H1 (cell line): ENCODE data around the gene PLCL2. TPM values are rescaled to one million over a fixed set of nuclear protein-coding genes. Genes with fewer than 3 reads are reported as not detected.

Experiments
- CTCF ChIA-PET: fragments of 300-600 bp; sonication (Branson Sonifier 250); formaldehyde crosslinking; loops from one replicate; lab custom pipeline; 2021; ENCODE audit not compliant: partially characterized antibody; lab: Charles Lee
- POLR2A ChIA-PET: fragments of 300-600 bp; sonication (Branson Sonifier 250); formaldehyde crosslinking; loops from one replicate; lab custom pipeline; 2021; ENCODE audit warnings: inconsistent platforms; ENCODE audit not compliant: partially characterized antibody; lab: Charles Lee
- DNase-seq, 2 experiments: peaks; one replicate each; pipeline versions ENCODE4 v3.0.0 to v3.0.0-alpha.2; 2010 to 2022; ENCODE audit warnings: low spot score in 2 of 2, low read depth in 1 of 2, mixed read lengths in 1 of 2
- FAIRE-seq: peaks from 2 replicates; lab custom pipeline; 2011; peaks lifted over from hg19 to GRCh38; lab: Jason Lieb, UNC
- H2AFZ ChIP-seq: 2 replicates; pipeline ENCODE4 v1.8.1; 2012; ENCODE audit warnings: low read length, inconsistent platforms
- H2AK5ac ChIP-seq: 2 replicates; pipeline ENCODE4 v1.6.1; 2013; ENCODE audit warnings: low read depth, low read length
- H2BK120ac ChIP-seq: replicated peaks from 2 replicates; pipeline ENCODE3; 2013; ENCODE audit warnings: low read depth, low read length, inconsistent platforms
- H2BK12ac ChIP-seq: 2 replicates; pipeline ENCODE4 v1.6.1; 2013; ENCODE audit warnings: low read depth, low read length
- H2BK15ac ChIP-seq: 2 replicates; pipeline ENCODE4 v1.6.1; 2013; ENCODE audit warnings: low read length
- H2BK20ac ChIP-seq: 2 replicates; pipeline ENCODE4 v1.6.1; 2013; ENCODE audit warnings: low read length
- H2BK5ac ChIP-seq: 2 replicates; pipeline ENCODE4 v1.6.1; 2013; ENCODE audit warnings: low read depth, low read length
- H3K14ac ChIP-seq: 2 replicates; pipeline ENCODE4 v1.6.1; 2013; ENCODE audit warnings: inconsistent platforms; ENCODE audit not compliant: insufficient read length
- H3K18ac ChIP-seq: 2 replicates; pipeline ENCODE4 v1.6.1; 2013; ENCODE audit warnings: low read length; ENCODE audit errors: extremely low read depth
- H3K23ac ChIP-seq: 2 replicates; pipeline ENCODE4 v1.6.1; 2013; ENCODE audit warnings: inconsistent platforms; ENCODE audit not compliant: insufficient read length
- H3K23me2 ChIP-seq: 2 replicates; pipeline ENCODE4 v1.6.1; 2013; ENCODE audit warnings: low read depth, low read length
- H3K27ac ChIP-seq: 2 replicates; pipeline ENCODE4 v1.6.1; 2011; ENCODE audit warnings: low read depth, low read length, inconsistent platforms
- H3K27me3 ChIP-seq, 4 experiments: replicated peaks in 1 of 4; 1 replicate in 1 of 4; 2 replicates in 3 of 4; pipeline versions ENCODE4 v1.6.1 to v1.8.1; 2011 to 2013; ENCODE audit warnings: low read length in 3 of 4, mild to moderate bottlenecking in 3 of 4, inconsistent platforms in 2 of 4, mixed read lengths in 2 of 4, moderate library complexity in 1 of 4; ENCODE audit not compliant: control insufficient read depth in 3 of 4, insufficient read depth in 3 of 4; ENCODE audit errors: extremely low read depth in 1 of 4
- H3K36me3 ChIP-seq, 4 experiments: 2 replicates each; pipeline versions ENCODE4 v1.6.1 to v1.8.1; 2011 to 2013; ENCODE audit warnings: mild to moderate bottlenecking in 4 of 4, low read length in 3 of 4, moderate library complexity in 2 of 4, control low read depth in 1 of 4, inconsistent platforms in 1 of 4; ENCODE audit not compliant: insufficient read depth in 4 of 4, control insufficient read depth in 2 of 4
- H3K4ac ChIP-seq: replicated peaks from 2 replicates; pipeline ENCODE3; 2013; ENCODE audit warnings: low read length, low read depth, mixed read lengths, inconsistent platforms; ENCODE audit not compliant: insufficient read length
- H3K4me1 ChIP-seq, 4 experiments: replicated peaks in 1 of 4; 1 replicate in 1 of 4; 2 replicates in 3 of 4; pipeline versions ENCODE4 v1.6.1 to v1.8.1; 2011 to 2013; ENCODE audit warnings: low read length in 3 of 4, inconsistent platforms in 2 of 4, mixed read lengths in 1 of 4; ENCODE audit not compliant: insufficient read depth in 4 of 4, control insufficient read depth in 3 of 4
- H3K4me2 ChIP-seq, 2 experiments: 2 replicates each; pipeline versions ENCODE4 v1.6.1 to v1.8.1; 2011 to 2013; ENCODE audit warnings: low read depth in 2 of 2, low read length in 2 of 2, control low read depth in 1 of 2, inconsistent platforms in 1 of 2, mild to moderate bottlenecking in 1 of 2; ENCODE audit not compliant: insufficient read depth in 1 of 2
- H3K4me3 ChIP-seq, 4 experiments: fragments of 200-600, 300-600 bp in 1 of 4; sonication (generic), shearing (Covaris generic), sonication (Bioruptor Twin) in 1 of 4; 2 replicates each; pipeline versions ENCODE4 v1.5.1 to v1.8.1; 2011 to 2016; ENCODE audit warnings: low read length in 4 of 4, low read depth in 3 of 4, control low read depth in 2 of 4, inconsistent platforms in 2 of 4, mild to moderate bottlenecking in 2 of 4, mixed read lengths in 1 of 4, moderate library complexity in 1 of 4; ENCODE audit not compliant: insufficient read depth in 2 of 4; ENCODE audit errors: extremely low read depth in 1 of 4
- H3K56ac ChIP-seq: replicated peaks from 2 replicates; pipeline ENCODE3; 2013; ENCODE audit warnings: low read depth, mild to moderate bottlenecking, mixed read lengths, low read length, inconsistent platforms; ENCODE audit not compliant: insufficient read length
- H3K79me1 ChIP-seq: 2 replicates; pipeline ENCODE4 v1.6.1; 2013; ENCODE audit warnings: low read depth, low read length, control low read depth
- H3K79me2 ChIP-seq, 2 experiments: 2 replicates each; pipeline versions ENCODE4 v1.6.1 to v1.8.1; 2012 to 2013; ENCODE audit warnings: low read length in 2 of 2, mild to moderate bottlenecking in 2 of 2, inconsistent platforms in 1 of 2; ENCODE audit not compliant: insufficient read depth in 2 of 2, control insufficient read depth in 1 of 2
- H3K9ac ChIP-seq, 4 experiments: replicated peaks in 1 of 4; 1 replicate in 1 of 4; 2 replicates in 3 of 4; pipeline versions ENCODE4 v1.6.1 to v1.8.1; 2011 to 2013; ENCODE audit warnings: low read depth in 3 of 4, low read length in 3 of 4, control low read depth in 2 of 4, mild to moderate bottlenecking in 2 of 4, moderate library complexity in 2 of 4, inconsistent platforms in 1 of 4; ENCODE audit errors: extremely low read depth in 1 of 4
- H3K9me3 ChIP-seq, 2 experiments: 2 replicates each; pipeline versions ENCODE4 v1.6.1 to v1.8.1; 2012 to 2013; ENCODE audit warnings: mild to moderate bottlenecking in 2 of 2, moderate library complexity in 2 of 2, control low read depth in 1 of 2, inconsistent platforms in 1 of 2, low read depth in 1 of 2, low read length in 1 of 2, mixed read lengths in 1 of 2; ENCODE audit not compliant: insufficient read depth in 2 of 2
- H4K20me1 ChIP-seq, 2 experiments: replicated peaks in 1 of 2; 2 replicates each; pipeline versions ENCODE3 to v1.8.1; 2011 to 2013; ENCODE audit warnings: inconsistent platforms in 2 of 2, low read length in 2 of 2, mild to moderate bottlenecking in 1 of 2; ENCODE audit not compliant: insufficient read depth in 2 of 2, control insufficient read depth in 1 of 2
- H4K5ac ChIP-seq: 2 replicates; pipeline ENCODE4 v1.6.1; 2013; ENCODE audit warnings: low read length, low read depth, mixed read lengths, inconsistent platforms; ENCODE audit not compliant: insufficient read length
- H4K8ac ChIP-seq: 2 replicates; pipeline ENCODE4 v1.8.0; 2013; ENCODE audit warnings: mild to moderate bottlenecking, moderate library complexity, low read length, inconsistent platforms; ENCODE audit not compliant: insufficient read depth; ENCODE audit errors: extremely low read depth
- H4K91ac ChIP-seq: replicated peaks from 2 replicates; pipeline ENCODE3; 2013; ENCODE audit warnings: low read length, mixed read lengths, inconsistent platforms; ENCODE audit not compliant: insufficient read length
- BCL11A ChIP-seq, 2 experiments: IDR thresholded peaks; one replicate each; pipeline ENCODE4 v1.6.1; 2011; ENCODE audit warnings: low read depth in 2 of 2, low read length in 2 of 2, mild to moderate bottlenecking in 2 of 2
- EZH2 ChIP-seq: fragments of 200-600 bp; sonication (generic); IDR thresholded peaks from 2 replicates; pipeline ENCODE4 v1.7.1; 2012; ENCODE audit warnings: low read depth, mild to moderate bottlenecking, moderate library complexity, low read length, inconsistent platforms; ENCODE audit not compliant: severe bottlenecking
- GABPA ChIP-seq: IDR thresholded peaks from 2 replicates; pipeline ENCODE4 v1.6.1; 2011; ENCODE audit warnings: mild to moderate bottlenecking, low read length, moderate library complexity, borderline replicate concordance; ENCODE audit not compliant: insufficient read depth
- GTF2F1 ChIP-seq: IDR thresholded peaks from 2 replicates; pipeline ENCODE4 v1.6.1; 2012; ENCODE audit warnings: low read depth, low read length, improper control_type of control experiment, borderline replicate concordance
- HDAC2 ChIP-seq, 2 experiments: fragments of 300-600 bp in 1 of 2; sonication (generic) in 1 of 2; IDR thresholded peaks; 2 replicates each; pipeline ENCODE4 v1.6.1; 2011 to 2012; ENCODE audit warnings: low read depth in 2 of 2, low read length in 2 of 2, mild to moderate bottlenecking in 2 of 2, moderate library complexity in 2 of 2, borderline replicate concordance in 1 of 2, inconsistent platforms in 1 of 2
- POU5F1 ChIP-seq: IDR thresholded peaks from 2 replicates; pipeline ENCODE4 v1.6.1; 2011; ENCODE audit warnings: low read depth, mild to moderate bottlenecking, low read length, moderate library complexity
- SIRT6 ChIP-seq: IDR thresholded peaks from one replicate; pipeline ENCODE4 v1.7.1; 2012; ENCODE audit warnings: low read length, inconsistent platforms
- SP1 ChIP-seq: IDR thresholded peaks from 2 replicates; pipeline ENCODE4 v1.6.1; 2011; ENCODE audit warnings: low read depth, low read length
- SRF ChIP-seq: IDR thresholded peaks from 2 replicates; pipeline ENCODE4 v1.6.1; 2011; ENCODE audit warnings: mild to moderate bottlenecking, low read depth, low read length, moderate library complexity
- YY1 ChIP-seq: IDR thresholded peaks from 2 replicates; pipeline ENCODE4 v1.6.1; 2011; ENCODE audit warnings: low read depth, mild to moderate bottlenecking, low read length
- WGBS, 2 experiments: shearing (Covaris generic) in 1 of 2; methylation state at CpG; one replicate each; pipeline versions ENCODE4 v1.1.6 to v1.1.7; 2013 to 2015; ENCODE audit warnings: low lambda C conversion rate in 2 of 2, mixed read lengths in 2 of 2, inconsistent platforms in 1 of 2, low coverage in 1 of 2, missing lambda C conversion rate in 1 of 2; ENCODE audit not compliant: insufficient replicate concordance in 2 of 2, insufficient coverage in 1 of 2, insufficient read length in 1 of 2; ENCODE audit errors: extremely low coverage in 1 of 2, missing lambda C conversion rate in 1 of 2; 5-methylcytosine and 5-hydroxymethylcytosine counted together
- polyA plus RNA-seq, 7 experiments: library from polyadenylated mRNA; depleted of rRNA in 3 of 7; stranded (reverse) in 5 of 7; unstranded in 2 of 7; fragments of >200 nt in 5 of 7; fragments of 200-250 nt in 2 of 7; gene quantifications; 1 replicate in 5 of 7; 2 replicates in 1 of 7; 4 replicates in 1 of 7; pipeline versions ENCODE4 v1.2.1 to v1.2.3, GENCODE V29; 2011 to 2013; ENCODE audit warnings: missing spikeins in 2 of 7, mixed read lengths in 2 of 7
- total RNA-seq: library from RNA; stranded (reverse); fragmentation: NEBNext Ultra II Directional; extraction: Animal tissue kit (Norgen Biotek cat#: 25700); gene quantifications from 2 replicates; pipeline ENCODE4 v1.2.1, GENCODE V29; 2021
- TF ChIP-seq, protein P1 (sequence below): IDR thresholded peaks from 2 replicates; pipeline ENCODE4 v1.6.1; 2011; ENCODE audit warnings: low read length, improper control_type of control experiment
- TF ChIP-seq, protein P2 (sequence below): IDR thresholded peaks from 2 replicates; pipeline ENCODE4 v1.6.1; 2012; ENCODE audit warnings: low read length, inconsistent platforms

PLCL2 gene
- total and polyA plus RNA-seq, 2 of the 8 experiments (the other 6 are each of a cell fraction or from before 2014, with no cell fraction given) = 3.5 to 6.8 TPM

DNA sequence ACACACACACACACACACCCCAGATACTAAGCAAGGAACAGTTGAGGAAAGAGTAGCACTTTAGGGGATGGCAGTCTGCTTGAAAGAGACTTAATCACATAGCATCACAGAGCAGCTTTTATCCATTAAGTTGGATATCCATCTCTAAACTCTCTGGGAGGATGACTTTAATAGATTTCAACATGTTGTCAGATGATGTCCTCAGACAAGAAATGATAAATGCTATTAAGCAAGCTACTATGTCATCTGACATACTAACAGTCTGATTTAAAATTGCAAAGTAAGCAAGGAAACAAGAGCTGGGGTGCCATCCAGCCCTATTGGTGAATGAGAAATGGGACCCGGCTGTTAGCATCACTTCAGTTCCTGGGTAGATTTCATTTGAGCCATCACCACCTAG is 136.9 kb downstream of the PLCL2 start:
- no peak for FAIRE-seq
- Histone ChIP-seq H3K27me3 (no peaks in the 10 kb centered on the region), H3K4me2 (no peak overlapping the region), H2BK5ac (no peak overlapping the region), H3K18ac (no peak overlapping the region), H2AK5ac (no peak overlapping the region), H3K23ac (no peak overlapping the region), H2BK15ac (no peak overlapping the region), H3K27ac (no peak overlapping the region), H3K79me2 (no peaks in the 10 kb centered on the region), H3K4me3 (no peak overlapping the region), H4K5ac (no peak overlapping the region), H2AFZ (no peak overlapping the region), H3K23me2 (no peaks in the 10 kb centered on the region), H3K9ac (no peak overlapping the region), H3K36me3 (no peaks in the 10 kb centered on the region), H3K9me3 (no peaks in the 10 kb centered on the region), H4K8ac (no peak overlapping the region), H2BK120ac (no peak overlapping the region), H3K4ac (no peak overlapping the region), H3K79me1 (no peaks in the 10 kb centered on the region), H2BK20ac (no peak overlapping the region), H3K4me1 (peaks cover 0 to 7% (median 0%) of the 10 kb centered on the region in 4 experiments; a peak in 1 of 7 replicates), H3K56ac (no peak overlapping the region), H3K14ac (no peak overlapping the region), H4K91ac (no peak overlapping the region), H2BK12ac (no peak overlapping the region), H4K20me1 (no peaks in the 10 kb centered on the region)
- POLR2A ChIA-PET = no interaction called here
- CTCF ChIA-PET = interaction anchor here (0.6 to 4.3 kb wide), 5 partner anchors 11 to 1178 kb away, joined by 3 to 17 read pairs (median 3); no protein-coding TSS in a partner anchor
- no peak for DNase-seq
- WGBS, 2 experiments = 100% methylated on average over 1 of the region's 1 CpG; no CpG with 5 or more reads in 1 of the 2 experiments
- no peak for TF ChIP-seq POU5F1
- TF ChIP-seq HDAC2 (IDR thresholded peaks at IDR 0.05; ENCODE audit: borderline replicate concordance in 1 of 2, low read depth in 2 of 2, low read length in 2 of 2) = no peak
- TF ChIP-seq, protein P1, sequence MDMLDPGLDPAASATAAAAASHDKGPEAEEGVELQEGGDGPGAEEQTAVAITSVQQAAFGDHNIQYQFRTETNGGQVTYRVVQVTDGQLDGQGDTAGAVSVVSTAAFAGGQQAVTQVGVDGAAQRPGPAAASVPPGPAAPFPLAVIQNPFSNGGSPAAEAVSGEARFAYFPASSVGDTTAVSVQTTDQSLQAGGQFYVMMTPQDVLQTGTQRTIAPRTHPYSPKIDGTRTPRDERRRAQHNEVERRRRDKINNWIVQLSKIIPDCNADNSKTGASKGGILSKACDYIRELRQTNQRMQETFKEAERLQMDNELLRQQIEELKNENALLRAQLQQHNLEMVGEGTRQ = no peak
- TF ChIP-seq BCL11A (IDR thresholded peaks at IDR 0.05; ENCODE audit: low read depth in 2 of 2, low read length in 2 of 2) = no peak
- TF ChIP-seq SRF = no peak
- no peak for TF ChIP-seq SIRT6
- TF ChIP-seq YY1 = no peak
- no peak for TF ChIP-seq EZH2
- TF ChIP-seq SP1 = no peak
- TF ChIP-seq, protein P2, sequence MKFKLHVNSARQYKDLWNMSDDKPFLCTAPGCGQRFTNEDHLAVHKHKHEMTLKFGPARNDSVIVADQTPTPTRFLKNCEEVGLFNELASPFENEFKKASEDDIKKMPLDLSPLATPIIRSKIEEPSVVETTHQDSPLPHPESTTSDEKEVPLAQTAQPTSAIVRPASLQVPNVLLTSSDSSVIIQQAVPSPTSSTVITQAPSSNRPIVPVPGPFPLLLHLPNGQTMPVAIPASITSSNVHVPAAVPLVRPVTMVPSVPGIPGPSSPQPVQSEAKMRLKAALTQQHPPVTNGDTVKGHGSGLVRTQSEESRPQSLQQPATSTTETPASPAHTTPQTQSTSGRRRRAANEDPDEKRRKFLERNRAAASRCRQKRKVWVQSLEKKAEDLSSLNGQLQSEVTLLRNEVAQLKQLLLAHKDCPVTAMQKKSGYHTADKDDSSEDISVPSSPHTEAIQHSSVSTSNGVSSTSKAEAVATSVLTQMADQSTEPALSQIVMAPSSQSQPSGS = no peak
- TF ChIP-seq GABPA = no peak
- no peak for TF ChIP-seq GTF2F1
